Thoracic aorta (tissue), 2 donors: Measurements from ENCODE around the gene KCNIP4. TPM values are rescaled to one million over a fixed set of nuclear protein-coding genes. Genes with fewer than 3 reads are reported as not detected.

Experiments
- ATAC-seq: fragments of 150-250 bp; one replicate; pipeline ENCODE4 v1.8.0; 2017; ENCODE audit warnings: low read depth; ENCODE audit not compliant: insufficient number of reproducible peaks, low FRiP score
- DNase-seq: peaks from one replicate; pipeline ENCODE4 v3.0.0-alpha.2; 2020; ENCODE audit warnings: low spot score
- H3K27ac ChIP-seq, 2 donors: fragments of 200-600 bp; sonication (generic); 1 replicate in 1 of 2; 2 replicates in 1 of 2; pipeline ENCODE4 v1.5.1; 2016; ENCODE audit warnings: mild to moderate bottlenecking in 2 of 2, moderate library complexity in 2 of 2
- H3K27me3 ChIP-seq: fragments of 200-600 bp; sonication (generic); replicated peaks from 2 replicates; pipeline ENCODE4 v1.6.0; 2016; ENCODE audit warnings: mild to moderate bottlenecking; ENCODE audit not compliant: insufficient read depth
- H3K36me3 ChIP-seq: fragments of 200-600 bp; sonication (generic); one replicate; pipeline ENCODE4 v1.5.1; 2016
- H3K4me1 ChIP-seq, 2 donors: fragments of 200-600 bp; sonication (generic); 1 replicate in 1 of 2; 2 replicates in 1 of 2; pipeline versions ENCODE4 v1.5.1 to v1.6.0; 2016; ENCODE audit warnings: low read depth in 2 of 2, mild to moderate bottlenecking in 1 of 2; ENCODE audit not compliant: control insufficient read depth in 1 of 2
- H3K4me3 ChIP-seq: fragments of 200-600 bp; sonication (generic); 2 replicates; pipeline ENCODE4 v1.5.1; 2016; ENCODE audit warnings: mild to moderate bottlenecking
- H3K9me3 ChIP-seq: fragments of 200-600 bp; sonication (generic); 2 replicates; pipeline ENCODE4 v1.5.1; 2016
- CTCF ChIP-seq: fragments of 200-600 bp; sonication (generic); IDR thresholded peaks from one replicate; pipeline ENCODE4 v1.5.1; 2019; ENCODE audit warnings: antibody characterized with exemption
- total RNA-seq, 2 donors: library from RNA; depleted of rRNA; stranded (reverse); fragments of >200 nt; gene quantifications; one replicate each; pipeline versions ENCODE4 v1.1.0 to v1.2.3, GENCODE V29; 2016

The KCNIP4 gene
- total RNA-seq, 2 donors from 2014 or later: not detected

GRCh38 chr4:21885770-21886169, 62.8 kb downstream of the KCNIP4 start:
- H3K36me3 ChIP-seq: no peaks in the 10 kb centered on the region
- TF ChIP-seq CTCF: no peak
- no peaks in the 10 kb centered on the region for H3K4me1 ChIP-seq
- H3K9me3 ChIP-seq: no peaks in the 10 kb centered on the region
- DNase-seq: no peak
- no peak overlapping the region for H3K4me3 ChIP-seq
- no peaks in the 10 kb centered on the region for H3K27me3 ChIP-seq
- no peak for ATAC-seq
- H3K27ac ChIP-seq: no peak overlapping the region

GRCh38 chr4:21885241-21885640, 63.3 kb downstream of the KCNIP4 start:
- no peak overlapping the region for H3K4me3 ChIP-seq
- DNase-seq (no peak), ATAC-seq (no peak)
- no peak for TF ChIP-seq CTCF
- no peaks in the 10 kb centered on the region for H3K27me3 ChIP-seq
- H3K9me3 ChIP-seq: no peaks in the 10 kb centered on the region
- H3K27ac ChIP-seq: no peak overlapping the region
- no peaks in the 10 kb centered on the region for H3K4me1 ChIP-seq
- H3K36me3 ChIP-seq: no peaks in the 10 kb centered on the region

GRCh38 chr4:21884615-21885014, 64.0 kb downstream of the KCNIP4 start:
- no peaks in the 10 kb centered on the region for H3K9me3 ChIP-seq
- no peaks in the 10 kb centered on the region for H3K36me3 ChIP-seq
- ATAC-seq (no peak), DNase-seq (no peak)
- no peaks in the 10 kb centered on the region for H3K27me3 ChIP-seq
- no peak overlapping the region for H3K27ac ChIP-seq
- TF ChIP-seq CTCF: no peak
- H3K4me1 ChIP-seq: no peaks in the 10 kb centered on the region
- H3K4me3 ChIP-seq: no peak overlapping the region

GRCh38 chr4:21882051-21882839, 66.3 kb downstream of the KCNIP4 start:
- no peaks in the 10 kb centered on the region for H3K27me3 ChIP-seq
- H3K4me1 ChIP-seq: no peaks in the 10 kb centered on the region
- no peak for DNase-seq
- ATAC-seq: no peak
- H3K4me3 ChIP-seq: no peak overlapping the region
- no peak overlapping the region for H3K27ac ChIP-seq
- H3K9me3 ChIP-seq: no peaks in the 10 kb centered on the region
- no peak for TF ChIP-seq CTCF
- H3K36me3 ChIP-seq: no peaks in the 10 kb centered on the region

- no peak for ATAC-seq
- H3K4me1 ChIP-seq: no peaks in the 10 kb centered on the region
Measured at GRCh38 chr4:21879187-21879586, 69.4 kb downstream of the KCNIP4 start.

More at GRCh38 chr4:21879187-21879586, 69.4 kb downstream of the KCNIP4 start:
- no peak overlapping the region for H3K4me3 ChIP-seq
- TF ChIP-seq CTCF: no peak
- H3K9me3 ChIP-seq: no peaks in the 10 kb centered on the region
- H3K27ac ChIP-seq: no peak overlapping the region
- DNase-seq: no peak
- H3K27me3 ChIP-seq: no peaks in the 10 kb centered on the region
- no peaks in the 10 kb centered on the region for H3K36me3 ChIP-seq
